ENCODE data around the gene OOSP4A.

- TF ChIP-seq CTCF (IDR thresholded peaks at IDR 0.05) (no peak), POLR2A (IDR thresholded peaks at IDR 0.05) (no peak)
Observed at GRCh38 chr11:59966201-59966600, 2.4 kb downstream of the OOSP4A start.
